Stimulated activated naive B cell treated with anti-CD40 and anti-IgM and Interleukin-4, amounts not matched to agents 10 μg/mL and 1 μg/mL and 100 μg/mL, for 72 hours (primary cell): ENCODE results near the gene IQCE.

ENCODE experiments used
- ATAC-seq, 2 donors: fragments of 150-1000 bp; cut with Tn5 transposase; replicated peaks; 2 replicates each; pipeline ENCODE4 v1.10.0; 2021; ENCODE audit warnings: moderate library complexity in 1 of 2
- DNase-seq: peaks from one replicate; pipeline ENCODE4 v3.0.0; 2021
- H3K27ac Mint-ChIP-seq: one replicate; pipeline ENCODE4 v1.8.0; 2022; ENCODE audit warnings: mild to moderate bottlenecking, mixed read lengths
- H3K27me3 Mint-ChIP-seq, 2 donors: one replicate each; pipeline ENCODE4 v1.8.0; 2022; ENCODE audit warnings: mixed read lengths in 2 of 2
- H3K36me3 Mint-ChIP-seq, 2 donors: one replicate each; pipeline ENCODE4 v1.8.0; 2022; ENCODE audit warnings: mixed read lengths in 2 of 2, mild to moderate bottlenecking in 1 of 2
- H3K4me1 Mint-ChIP-seq, 2 donors: one replicate each; pipeline ENCODE4 v1.8.0; 2022; ENCODE audit warnings: mixed read lengths in 2 of 2, mild to moderate bottlenecking in 1 of 2
- H3K4me3 Mint-ChIP-seq, 2 donors: one replicate each; pipeline ENCODE4 v1.8.0; 2022; ENCODE audit warnings: mild to moderate bottlenecking in 2 of 2, mixed read lengths in 2 of 2, moderate library complexity in 1 of 2
- H3K9me3 Mint-ChIP-seq, 2 donors: one replicate each; pipeline ENCODE4 v1.8.0; 2022; ENCODE audit warnings: mixed read lengths in 2 of 2, mild to moderate bottlenecking in 1 of 2

IQCE gene

DNA sequence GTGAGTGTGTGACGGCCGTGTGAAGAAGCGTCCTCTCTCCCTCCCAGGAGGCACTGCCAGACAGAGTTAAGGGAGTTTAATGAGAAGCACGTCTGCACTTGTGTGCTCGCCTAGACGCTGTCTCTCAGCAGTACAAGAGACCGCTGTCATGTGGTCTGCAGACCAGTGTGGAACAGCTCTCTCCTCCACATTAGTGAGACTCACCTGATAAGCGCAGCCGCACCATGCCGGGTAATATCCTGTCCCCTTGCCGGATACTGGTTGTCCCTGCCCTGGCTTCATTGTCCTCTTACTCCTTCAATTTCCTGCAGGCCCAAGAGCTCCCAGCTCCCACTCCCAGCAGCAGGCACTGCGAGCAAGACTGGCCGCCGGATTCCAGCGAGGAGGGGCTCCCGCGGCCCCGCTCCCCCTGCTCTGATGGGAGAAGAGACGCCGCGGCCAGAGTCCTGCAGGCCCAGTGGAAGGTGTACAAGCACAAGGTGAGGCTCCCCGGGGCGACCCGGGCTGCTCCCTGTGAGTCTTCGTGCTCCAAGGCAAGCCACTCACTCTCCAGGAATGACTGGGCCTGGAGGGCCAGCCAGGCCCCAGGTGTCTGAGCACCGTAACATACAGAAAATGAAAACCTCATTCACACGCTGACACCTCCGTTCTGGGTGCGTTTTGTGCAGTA is 39.5 kb downstream of the IQCE start:
- no peak for DNase-seq
- H3K4me1 Mint-ChIP-seq, result peaks cover 18 to 23% of the 10 kb centered on the region in 2 donors

DNA sequence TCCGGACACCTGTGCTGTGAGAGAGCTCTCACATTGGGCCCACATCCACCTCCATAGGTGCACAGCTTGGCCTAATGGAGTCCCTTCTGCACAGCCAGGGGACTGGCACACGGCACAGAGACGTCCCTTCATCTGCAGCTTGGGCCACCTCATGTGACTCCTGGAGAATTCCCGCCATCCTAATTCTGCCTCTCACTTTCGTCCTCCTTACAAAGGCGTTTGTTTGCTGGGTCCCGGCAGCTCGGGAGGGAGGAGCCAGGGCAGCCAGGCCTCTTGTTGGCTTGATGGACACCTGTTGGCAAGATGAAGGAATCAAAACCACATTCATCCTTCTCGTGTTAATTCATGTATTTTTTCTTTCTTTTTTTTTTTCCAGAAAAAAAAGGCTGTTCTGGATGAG is 42.3 kb downstream of the IQCE start:
- H3K4me3 Mint-ChIP-seq, result no peak overlapping the region
- ATAC-seq (no peak), DNase-seq (no peak)
- peaks cover 0 to 9% of the 10 kb centered on the region in 2 donors for H3K27me3 Mint-ChIP-seq
- H3K27ac Mint-ChIP-seq, result no peak overlapping the region
- H3K4me1 Mint-ChIP-seq, result peaks cover 6 to 12% of the 10 kb centered on the region in 2 donors
- no peaks in the 10 kb centered on the region for H3K9me3 Mint-ChIP-seq
- peaks cover 17 to 25% of the 10 kb centered on the region in 2 donors for H3K36me3 Mint-ChIP-seq

More for the DNA sequence above, 39.5 kb downstream of the IQCE start:
- Mint-ChIP-seq H3K4me3 (no peak overlapping the region), H3K9me3 (no peaks in the 10 kb centered on the region), H3K27ac (no peak overlapping the region), H3K36me3 (peaks cover 26 to 37% of the 10 kb centered on the region in 2 donors), H3K27me3 (peaks cover 0 to 13% of the 10 kb centered on the region in 2 donors)
- no peak for ATAC-seq

DNA sequence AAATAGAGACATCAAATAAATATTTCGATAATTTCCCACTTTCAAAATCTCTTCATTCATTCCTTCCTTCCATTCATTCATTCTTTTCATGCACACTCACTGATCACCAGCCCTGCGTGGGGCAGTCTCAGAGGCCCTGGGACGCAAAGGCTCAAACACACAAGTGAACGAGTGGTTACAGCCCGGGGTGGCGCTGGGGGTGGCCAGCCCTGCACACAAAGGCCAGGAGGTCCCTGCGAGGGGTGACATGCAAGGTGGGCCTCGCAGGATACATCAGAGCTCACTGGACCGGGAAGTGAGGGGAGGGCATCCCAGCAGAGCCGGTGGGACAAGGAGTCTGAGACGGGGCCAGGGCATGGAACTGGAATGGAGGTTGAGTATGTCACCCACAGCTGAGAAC is 43.1 kb downstream of the IQCE start:
- DNase-seq (no peak), ATAC-seq (no peak)
- Mint-ChIP-seq H3K27ac (no peak overlapping the region), H3K27me3 (peaks cover 0 to 8% of the 10 kb centered on the region in 2 donors), H3K36me3 (peaks cover 14 to 20% of the 10 kb centered on the region in 2 donors), H3K4me3 (no peak overlapping the region), H3K4me1 (peaks cover 6 to 12% of the 10 kb centered on the region in 2 donors), H3K9me3 (no peaks in the 10 kb centered on the region)

DNA sequence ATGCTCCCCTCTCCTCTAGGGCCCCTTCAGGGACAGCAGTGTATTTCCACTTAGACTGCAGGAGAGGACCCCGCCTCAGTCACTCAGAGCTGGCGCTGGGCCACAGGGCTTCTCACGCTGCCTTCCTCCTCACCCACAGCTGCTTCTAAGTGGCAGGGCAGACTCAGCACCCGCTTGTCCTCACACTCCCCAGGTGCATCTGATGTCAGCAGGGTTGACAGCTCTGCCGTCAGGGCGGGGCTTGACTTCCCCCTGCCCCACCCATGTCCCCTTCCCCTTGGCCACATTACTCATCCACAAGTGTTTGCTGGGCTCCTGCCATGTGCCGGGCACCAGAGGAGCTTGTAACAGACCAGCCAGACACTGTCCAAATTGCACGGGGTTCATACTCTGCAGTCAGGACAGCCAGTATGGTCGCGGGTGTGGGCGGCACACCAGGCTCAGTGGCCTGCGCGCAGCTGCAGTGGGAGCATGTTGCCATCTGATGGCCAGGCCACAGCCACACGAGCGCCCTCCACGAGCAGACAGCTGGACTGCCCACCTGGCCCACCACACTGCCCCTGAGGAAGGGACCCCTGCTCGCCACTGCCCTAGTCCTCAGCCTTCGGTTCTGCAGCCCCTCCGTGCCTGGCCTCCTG is 43.7 kb downstream of the IQCE start:
- no peak for DNase-seq
- Mint-ChIP-seq H3K36me3 (peaks cover 12 to 20% of the 10 kb centered on the region in 2 donors), H3K4me1 (peaks cover 6 to 14% of the 10 kb centered on the region in 2 donors)

DNA sequence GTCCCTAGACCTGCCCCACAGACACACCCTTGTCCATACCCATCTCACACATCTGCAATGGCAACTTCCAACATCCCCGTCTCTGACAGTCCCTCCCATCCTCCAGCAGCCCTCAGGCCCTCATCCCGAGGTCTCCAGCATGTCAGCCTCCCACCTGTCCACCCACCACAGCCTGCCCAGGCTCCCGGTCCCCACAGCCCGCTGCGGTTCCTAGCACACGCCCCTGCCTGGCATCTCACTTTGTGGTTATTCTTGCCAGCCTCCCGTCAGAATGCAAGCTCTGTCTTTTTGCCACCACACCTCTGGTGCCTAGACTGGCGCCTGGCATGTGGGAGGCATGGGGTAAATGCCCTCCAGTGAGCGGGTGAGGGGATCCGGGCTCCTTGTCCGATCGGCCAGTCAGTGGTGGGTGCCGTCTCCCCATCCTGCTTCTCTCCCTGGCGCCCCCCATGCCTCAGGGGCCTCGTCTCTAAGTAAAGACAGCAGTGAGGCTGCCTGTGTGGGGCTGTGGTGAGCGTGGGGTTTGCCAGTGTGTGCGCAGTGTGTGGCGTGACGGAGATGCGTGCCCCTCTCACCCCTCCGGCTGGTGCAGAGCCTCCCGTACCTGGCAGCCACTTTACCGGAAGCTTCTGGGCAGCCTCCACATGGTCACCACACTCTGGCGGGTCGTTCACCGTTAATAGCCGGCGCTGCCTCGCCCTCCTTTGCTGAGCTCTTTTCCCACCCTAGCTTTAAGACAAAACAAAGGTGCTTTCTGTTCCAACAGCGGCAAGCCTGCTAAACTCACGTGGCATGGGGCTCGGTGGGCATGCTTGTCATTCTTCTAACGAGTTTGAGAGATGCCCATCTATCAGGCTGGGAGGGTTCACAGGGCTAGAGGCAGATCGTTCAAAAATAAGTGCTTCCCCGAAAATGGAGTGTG is 44.5 kb downstream of the IQCE start:
- no peak overlapping the region for H3K27ac Mint-ChIP-seq
- H3K4me3 Mint-ChIP-seq, result no peak overlapping the region
- peaks cover 12 to 20% of the 10 kb centered on the region in 2 donors for H3K36me3 Mint-ChIP-seq
- ATAC-seq (no peak), DNase-seq (no peak)
- peaks cover 0 to 8% of the 10 kb centered on the region in 2 donors for H3K27me3 Mint-ChIP-seq
- H3K4me1 Mint-ChIP-seq, result peaks cover 10 to 21% of the 10 kb centered on the region in 2 donors
- H3K9me3 Mint-ChIP-seq, result no peaks in the 10 kb centered on the region

More for the DNA sequence above, 43.7 kb downstream of the IQCE start:
- no peaks in the 10 kb centered on the region for H3K9me3 Mint-ChIP-seq
- H3K27ac Mint-ChIP-seq, result no peak overlapping the region
- H3K27me3 Mint-ChIP-seq, result peaks cover 0 to 8% of the 10 kb centered on the region in 2 donors
- H3K4me3 Mint-ChIP-seq, result no peak overlapping the region
- peak in 1 of 2 donors; percentile 22 for ATAC-seq

DNA sequence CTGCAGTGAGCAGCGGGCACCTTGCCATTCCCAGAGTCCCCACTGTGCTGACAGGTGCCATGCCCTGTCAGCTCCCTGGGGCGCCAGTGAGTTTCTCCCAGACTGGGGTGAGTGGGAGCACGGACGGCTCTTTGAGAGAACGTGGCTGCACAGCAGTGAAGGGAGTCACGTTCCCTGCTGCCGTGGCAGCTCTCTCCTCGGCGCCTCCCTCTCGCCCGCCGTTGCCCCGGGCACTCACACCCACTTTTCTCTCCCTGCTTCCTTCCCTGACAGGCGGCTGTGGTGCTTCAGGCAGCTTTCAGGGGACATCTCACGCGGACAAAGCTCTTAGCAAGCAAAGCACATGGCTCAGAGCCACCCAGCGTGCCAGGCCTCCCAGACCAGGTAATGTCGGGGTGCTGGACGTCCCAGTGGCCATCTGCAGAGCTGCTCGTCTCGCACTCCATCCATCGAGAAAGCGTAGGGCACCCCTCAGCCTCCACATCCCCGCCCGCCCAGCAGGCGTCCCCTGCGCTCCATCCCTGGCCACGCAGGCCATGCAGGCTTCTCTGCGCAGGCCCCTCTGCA is 45.9 kb downstream of the IQCE start:
- Mint-ChIP-seq H3K27ac (no peak overlapping the region), H3K36me3 (peaks cover 6 to 11% of the 10 kb centered on the region in 2 donors), H3K4me3 (no peak overlapping the region), H3K4me1 (peaks cover 17 to 35% of the 10 kb centered on the region in 2 donors), H3K9me3 (no peaks in the 10 kb centered on the region), H3K27me3 (peaks cover 0 to 8% of the 10 kb centered on the region in 2 donors)
- DNase-seq (no peak), ATAC-seq (no peak)

DNA sequence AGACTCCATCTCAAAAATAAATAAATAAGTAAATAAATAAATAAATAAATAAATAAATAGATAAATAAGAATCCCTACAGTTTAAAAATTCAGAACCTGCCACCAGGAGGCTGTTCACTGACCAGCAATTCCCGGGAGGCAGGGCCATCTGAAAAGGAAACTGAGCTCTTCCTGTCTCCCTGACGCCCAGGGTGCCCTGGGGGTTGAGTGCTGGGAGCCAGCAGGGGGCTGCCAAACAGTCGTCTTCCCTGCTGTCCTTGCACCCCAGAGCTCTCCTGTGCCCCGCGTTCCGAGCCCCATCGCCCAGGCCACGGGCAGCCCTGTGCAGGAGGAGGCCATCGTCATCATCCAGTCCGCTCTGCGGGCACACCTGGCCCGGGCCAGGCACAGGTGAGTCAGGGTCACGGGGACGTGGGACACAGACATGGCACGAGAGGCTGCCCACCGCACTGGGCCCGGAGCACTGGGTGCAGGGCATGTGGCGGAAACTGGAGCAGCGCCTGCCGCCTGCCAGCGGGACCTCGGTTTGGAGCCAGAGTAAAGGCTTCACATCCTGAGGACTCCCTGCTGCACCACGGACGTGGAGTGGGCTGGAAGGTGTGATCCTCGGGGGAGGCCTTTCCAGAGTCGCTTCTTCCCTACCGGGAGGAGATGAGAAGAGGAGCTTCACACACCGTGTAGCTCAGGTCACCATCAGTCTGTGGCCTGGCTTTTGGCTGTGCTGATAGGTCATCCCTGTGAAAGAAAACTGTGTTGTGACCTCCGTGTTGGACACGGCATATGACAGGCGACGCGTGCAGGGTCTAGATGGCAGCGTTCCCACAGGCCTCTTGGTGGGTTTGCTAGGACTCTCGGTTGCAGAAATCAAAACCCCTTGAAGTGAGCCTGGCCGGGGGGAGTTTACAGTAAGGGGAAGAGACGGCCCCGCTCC is 47.1 kb downstream of the IQCE start:
- Mint-ChIP-seq H3K27ac (no peak overlapping the region), H3K9me3 (no peaks in the 10 kb centered on the region), H3K27me3 (peaks cover 0 to 8% of the 10 kb centered on the region in 2 donors), H3K4me3 (no peak overlapping the region), H3K36me3 (peaks cover 4 to 6% of the 10 kb centered on the region in 2 donors), H3K4me1 (peaks cover 17 to 40% of the 10 kb centered on the region in 2 donors)
- no peak for DNase-seq
- no peak for ATAC-seq

DNA sequence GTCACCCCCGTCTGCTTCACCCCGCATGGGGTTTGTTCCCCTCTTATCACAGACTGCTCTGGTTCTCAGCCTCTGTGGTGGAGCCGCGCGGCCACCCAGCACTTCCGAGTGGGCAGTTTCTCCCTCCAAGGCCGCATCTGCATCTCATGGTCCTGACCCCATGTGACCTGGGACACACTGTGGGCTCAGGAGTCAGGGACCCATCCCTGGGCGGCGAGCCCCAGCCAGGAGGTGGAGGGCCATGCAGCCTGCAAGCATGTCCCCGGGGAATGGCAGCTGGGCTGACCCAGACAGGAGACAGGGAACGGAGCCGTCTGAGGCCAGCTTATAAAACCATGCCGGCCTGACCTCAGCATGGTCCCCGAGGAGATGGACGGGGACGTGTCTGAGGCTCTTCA is 47.8 kb downstream of the IQCE start:
- Mint-ChIP-seq H3K27me3 (peaks cover 0 to 8% of the 10 kb centered on the region in 2 donors), H3K36me3 (peaks cover 4 to 6% of the 10 kb centered on the region in 2 donors), H3K4me1 (peaks cover 17 to 40% of the 10 kb centered on the region in 2 donors), H3K27ac (no peak overlapping the region), H3K4me3 (no peak overlapping the region), H3K9me3 (no peaks in the 10 kb centered on the region)
- DNase-seq (no peak), ATAC-seq (no peak)

DNA sequence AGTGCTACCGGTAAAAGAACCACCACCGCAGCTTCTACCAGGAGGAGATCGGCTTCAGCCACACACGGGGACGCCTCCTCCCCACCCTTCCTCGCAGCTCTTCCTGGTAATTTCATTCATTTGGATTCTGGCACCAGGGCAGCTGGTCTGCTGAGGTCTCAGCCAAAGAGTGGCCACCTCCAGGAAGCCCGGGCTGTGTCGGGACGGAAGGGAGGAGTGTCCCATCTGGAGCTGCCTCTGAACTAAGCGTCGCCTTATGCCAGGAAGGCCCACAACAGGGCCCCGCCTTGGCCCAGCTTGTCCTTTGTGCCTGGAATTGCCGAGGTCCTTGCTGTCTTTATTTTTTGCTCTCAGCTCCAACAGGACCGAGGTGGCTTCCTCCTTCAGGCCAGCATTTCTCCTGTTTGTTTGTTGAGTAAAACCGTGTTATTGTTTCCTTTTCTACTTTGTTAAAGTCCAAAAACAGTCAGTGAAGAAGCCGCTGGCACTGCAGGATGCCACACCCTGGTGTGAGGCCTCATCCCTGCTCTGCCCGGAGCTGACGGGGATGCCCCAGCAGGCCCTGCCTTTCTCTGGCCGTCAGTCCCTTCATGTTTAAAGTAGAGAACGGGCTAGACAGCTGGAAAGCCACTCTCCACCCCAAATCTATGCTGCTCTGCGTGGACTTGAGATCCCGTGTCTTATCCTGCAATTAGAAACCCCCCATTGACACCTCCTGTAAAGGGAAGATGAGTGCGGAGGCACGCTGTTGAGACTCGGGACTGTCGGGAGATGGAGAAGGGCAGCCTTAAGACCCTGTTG is 48.5 kb downstream of the IQCE start:
- peaks cover 17 to 33% of the 10 kb centered on the region in 2 donors for H3K4me1 Mint-ChIP-seq
- H3K4me3 Mint-ChIP-seq, result peak overlapping the region; percentile 43 to 61
- H3K27ac Mint-ChIP-seq, result peak overlapping the region; percentile 78
- DNase-seq (no peak), ATAC-seq (no peak)
- H3K9me3 Mint-ChIP-seq, result no peaks in the 10 kb centered on the region
- H3K27me3 Mint-ChIP-seq, result peaks cover 0 to 8% of the 10 kb centered on the region in 2 donors
- H3K36me3 Mint-ChIP-seq, result peaks cover 0 to 2% of the 10 kb centered on the region in 2 donors

DNA sequence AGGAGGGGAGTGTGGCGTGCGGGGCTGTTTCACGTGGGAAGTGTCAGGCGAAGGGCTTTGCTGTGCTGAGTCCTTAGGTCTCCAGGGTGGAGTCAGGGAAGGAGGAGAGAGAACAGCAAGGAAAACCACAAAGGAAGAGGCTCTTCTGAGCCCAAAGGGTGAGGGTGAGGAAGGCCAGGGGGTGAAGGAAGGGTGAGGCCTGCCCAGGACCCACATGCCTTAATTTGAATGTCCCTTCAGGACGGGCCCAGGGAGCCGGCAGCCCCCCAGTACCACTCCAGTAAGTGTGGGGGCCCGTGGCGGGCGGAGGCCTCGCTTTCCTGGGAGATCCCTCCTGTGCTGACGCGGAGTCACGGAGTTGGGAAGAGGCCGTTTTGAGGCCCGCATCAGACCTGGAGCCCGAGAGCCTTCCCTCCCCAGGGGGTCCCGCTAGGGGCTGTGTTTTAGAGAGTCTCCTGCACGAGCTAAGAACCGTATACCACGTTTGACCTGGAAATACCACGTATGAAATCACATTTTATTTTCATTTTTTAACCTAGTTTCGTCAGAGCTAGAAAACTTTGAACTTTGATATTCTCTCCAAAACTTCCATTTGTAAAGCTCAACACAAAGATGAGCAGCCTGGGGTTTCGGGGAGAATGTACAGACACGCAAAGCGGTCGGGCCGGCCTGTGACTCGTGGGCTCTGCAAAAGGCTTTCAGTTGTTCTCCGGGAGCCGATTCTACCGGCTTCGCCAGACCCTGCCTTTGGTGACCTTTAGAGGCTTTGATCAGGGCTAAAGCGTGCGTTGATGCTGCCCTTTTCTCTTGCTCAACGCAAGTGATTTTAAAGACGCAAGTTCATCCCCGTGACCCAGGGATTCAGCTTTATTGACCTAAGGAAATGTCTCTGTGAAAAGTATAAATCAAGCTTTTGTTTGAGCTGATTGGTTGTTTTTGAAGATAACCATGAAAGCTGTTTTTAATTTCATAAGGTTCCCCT is 49.4 kb downstream of the IQCE start:
- H3K9me3 Mint-ChIP-seq, result no peaks in the 10 kb centered on the region
- peak overlapping the region; percentile 61 to 83 for H3K4me3 Mint-ChIP-seq
- peaks cover 0 to under 1% of the 10 kb centered on the region in 2 donors for H3K36me3 Mint-ChIP-seq
- no peak for DNase-seq
- peak; percentile 67 to 68 for ATAC-seq
- peaks cover 14 to 36% of the 10 kb centered on the region in 2 donors for H3K4me1 Mint-ChIP-seq
- no peaks in the 10 kb centered on the region for H3K27me3 Mint-ChIP-seq
- peak overlapping the region; percentile 87 for H3K27ac Mint-ChIP-seq

DNA sequence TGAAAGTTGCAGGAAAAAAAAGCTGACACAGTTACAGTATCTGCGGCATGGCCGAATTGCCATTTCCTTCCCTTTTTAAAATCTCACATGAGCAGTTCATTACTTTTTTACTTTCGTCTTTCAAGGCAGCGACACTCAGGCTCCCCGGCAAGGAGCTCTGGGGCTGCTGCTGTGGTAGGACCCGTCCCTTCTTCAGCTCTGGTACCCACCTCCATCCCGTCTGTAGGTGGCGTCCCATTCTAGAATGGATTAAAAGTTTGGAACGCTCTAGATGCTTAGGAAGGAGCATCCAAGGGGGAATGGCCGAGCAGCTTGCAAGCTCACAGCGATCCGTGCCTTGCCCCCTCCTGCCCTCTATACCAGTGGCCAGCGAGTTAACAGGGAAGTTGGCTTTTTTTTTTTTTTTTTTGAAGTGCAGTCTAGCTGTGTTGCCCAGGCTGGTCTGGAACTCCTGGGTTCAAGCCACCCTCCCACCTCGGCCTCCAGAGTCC is 50.2 kb downstream of the IQCE start:
- H3K4me3 Mint-ChIP-seq, result peak overlapping the region; percentile 81 to 83
- H3K36me3 Mint-ChIP-seq, result no peaks in the 10 kb centered on the region
- DNase-seq (peak; percentile 53), ATAC-seq (peak; percentile 91 to 92)
- H3K4me1 Mint-ChIP-seq, result peaks cover 20 to 41% of the 10 kb centered on the region in 2 donors
- no peaks in the 10 kb centered on the region for H3K27me3 Mint-ChIP-seq
- H3K9me3 Mint-ChIP-seq, result no peaks in the 10 kb centered on the region
- H3K27ac Mint-ChIP-seq, result peak overlapping the region; percentile 87
